ENCODE results near the gene SPATA46.
"Not testable (repeated sequence)": the region's sequence is repeated elsewhere in the genome, so short reads cannot be mapped to it uniquely, and the experiment has no call there.

SPATA46 gene, protein sequence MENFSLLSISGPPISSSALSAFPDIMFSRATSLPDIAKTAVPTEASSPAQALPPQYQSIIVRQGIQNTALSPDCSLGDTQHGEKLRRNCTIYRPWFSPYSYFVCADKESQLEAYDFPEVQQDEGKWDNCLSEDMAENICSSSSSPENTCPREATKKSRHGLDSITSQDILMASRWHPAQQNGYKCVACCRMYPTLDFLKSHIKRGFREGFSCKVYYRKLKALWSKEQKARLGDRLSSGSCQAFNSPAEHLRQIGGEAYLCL

DNA sequence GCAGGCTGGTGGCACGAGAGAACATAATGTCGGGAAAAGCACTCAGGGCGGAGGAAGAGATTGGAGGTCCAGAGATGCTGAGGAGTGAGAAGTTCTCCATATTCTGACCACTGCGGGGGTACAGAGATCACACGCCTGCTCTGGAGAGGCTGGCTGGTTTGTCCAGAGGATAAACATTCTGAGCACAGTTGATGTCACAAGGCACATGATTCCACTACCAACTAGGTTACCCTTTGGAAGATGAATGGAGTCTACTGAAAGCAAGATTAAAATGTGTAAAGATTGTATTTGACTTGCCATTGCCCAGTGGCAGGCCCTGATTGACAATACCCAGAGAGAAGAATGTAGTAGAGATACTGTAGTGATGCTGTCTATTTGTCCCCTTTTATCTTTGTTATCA is at the start of gene SPATA46:
SPATA46 (minus strand) TSS at position 164 of the 400 bp plus-strand sequence; CDS start at position 100, 64 bp downstream.
- DNase-seq (ENCODE audit: low spot score), result no peak

DNA sequence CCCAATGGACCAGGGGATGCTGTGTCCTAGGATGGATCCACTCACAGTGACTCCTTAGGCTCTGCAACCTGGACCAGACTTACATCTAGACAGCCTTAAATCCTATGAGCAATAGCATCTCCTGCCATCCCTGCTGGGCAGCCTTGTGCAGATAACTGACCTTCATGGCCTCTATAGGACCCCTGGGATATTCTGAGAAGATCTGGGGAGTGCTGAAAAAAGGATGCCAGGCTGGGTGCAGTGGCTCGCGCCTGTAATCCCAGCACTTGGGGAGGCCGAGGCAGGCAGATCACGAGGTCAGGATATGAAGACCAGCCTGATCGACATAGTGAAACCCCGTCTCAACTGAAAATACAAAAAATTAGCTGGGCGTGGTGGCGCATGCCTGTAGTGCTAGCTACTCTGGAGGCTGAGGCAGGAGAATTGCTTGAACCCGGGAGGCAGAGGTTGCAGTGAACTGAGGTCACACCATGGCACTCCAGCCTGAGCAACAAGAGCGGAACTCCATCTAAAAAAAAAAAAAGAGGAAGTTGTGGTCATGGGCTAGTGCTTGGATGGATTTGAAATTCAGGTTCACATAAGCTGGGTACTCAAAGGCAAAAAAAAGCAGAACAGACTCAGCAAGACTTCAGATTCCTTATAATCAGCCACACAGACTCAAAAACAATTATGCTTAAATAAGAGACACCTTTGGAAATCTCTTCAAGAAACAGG is 46.2 kb upstream of the SPATA46 start:
- no peak for DNase-seq (ENCODE audit: low spot score)

DNA sequence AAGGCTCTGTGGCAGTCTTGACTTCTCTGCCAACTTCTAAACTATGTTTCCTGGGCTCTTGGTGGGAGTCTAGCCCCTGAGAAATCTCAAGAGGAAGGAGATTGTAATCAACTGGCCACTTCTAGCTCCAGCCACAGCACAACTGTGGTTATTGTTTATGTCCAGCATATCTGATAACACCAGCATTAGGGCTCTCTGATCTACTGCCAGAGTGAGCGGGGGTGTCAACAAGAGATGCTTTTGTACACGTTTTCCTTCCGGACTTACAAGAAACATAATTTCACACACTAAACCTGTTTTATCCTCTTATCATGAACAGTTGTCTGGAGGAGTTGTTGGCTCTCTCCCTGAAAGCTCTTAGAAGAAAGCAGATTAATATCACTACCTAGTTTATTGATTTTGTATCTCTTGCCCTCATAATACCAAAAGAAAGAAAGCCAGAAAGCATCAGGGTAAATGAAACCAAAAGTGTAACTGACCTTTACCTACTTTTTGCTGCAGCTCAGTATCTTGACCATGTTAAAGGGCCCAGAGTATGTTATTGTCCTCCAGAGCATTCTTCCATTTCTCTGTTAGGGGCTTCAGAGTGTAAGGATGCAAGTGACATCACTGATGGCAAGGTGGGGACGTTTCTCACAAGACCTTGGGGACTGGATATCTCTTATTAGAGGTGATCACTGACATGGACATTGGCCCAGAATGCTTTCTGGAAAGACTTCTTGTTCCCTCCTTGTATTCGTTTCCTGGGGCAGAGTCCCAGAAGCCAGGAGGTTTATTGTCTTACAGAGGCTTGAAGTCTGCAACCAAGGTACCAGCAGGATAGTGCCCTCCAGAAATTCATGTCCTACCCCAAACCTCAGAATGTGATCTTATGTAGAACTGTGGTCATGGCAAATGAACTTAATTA is 44.9 kb upstream of the SPATA46 start:
- DNase-seq (ENCODE audit: low spot score), result peak; percentile 97

DNA sequence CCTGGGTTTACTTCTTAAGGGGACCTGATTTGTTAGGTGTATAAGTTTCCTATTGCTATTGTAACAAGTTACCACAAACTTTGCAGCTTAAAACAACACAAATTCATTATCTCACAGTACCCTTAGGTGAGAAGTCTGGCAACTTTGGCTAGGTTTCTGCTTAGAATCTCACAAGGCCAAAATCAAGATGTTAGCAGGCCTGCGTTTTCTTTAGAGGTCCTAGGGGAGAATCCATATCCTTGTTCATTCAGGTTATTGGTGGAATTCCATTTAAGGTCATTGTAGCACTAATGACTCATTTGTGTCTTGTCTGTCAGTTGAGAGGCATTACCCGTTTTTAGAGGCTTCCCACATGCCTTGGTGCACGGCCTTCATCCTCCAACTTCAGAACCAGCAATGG is 43.5 kb upstream of the SPATA46 start:
- DNase-seq (ENCODE audit: low spot score), result no peak

DNA sequence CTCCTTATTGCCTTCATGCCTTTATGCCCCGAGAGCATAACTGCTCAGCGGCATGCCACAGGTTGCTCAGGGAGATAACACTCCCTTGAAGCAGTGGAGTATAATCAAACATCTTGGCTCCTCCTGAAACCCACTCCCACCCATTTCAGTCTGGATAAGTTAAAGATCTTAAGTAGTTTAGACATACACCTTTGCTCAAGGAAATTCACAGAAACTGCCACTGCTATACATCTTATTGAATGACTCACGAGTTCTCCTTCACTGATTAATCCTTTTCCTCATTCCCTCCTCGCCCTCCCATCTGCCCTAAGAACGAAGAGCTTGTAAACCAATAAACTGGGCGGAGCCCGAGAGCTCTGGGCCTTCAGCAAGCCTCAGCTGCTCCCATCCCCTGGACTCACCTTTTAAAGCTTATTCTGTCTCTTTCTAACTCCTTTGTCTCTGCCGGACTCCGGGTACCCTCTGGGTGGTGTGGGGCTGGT is 42.8 kb upstream of the SPATA46 start:
- not testable (repeated sequence) for DNase-seq (ENCODE audit: low spot score)

DNA sequence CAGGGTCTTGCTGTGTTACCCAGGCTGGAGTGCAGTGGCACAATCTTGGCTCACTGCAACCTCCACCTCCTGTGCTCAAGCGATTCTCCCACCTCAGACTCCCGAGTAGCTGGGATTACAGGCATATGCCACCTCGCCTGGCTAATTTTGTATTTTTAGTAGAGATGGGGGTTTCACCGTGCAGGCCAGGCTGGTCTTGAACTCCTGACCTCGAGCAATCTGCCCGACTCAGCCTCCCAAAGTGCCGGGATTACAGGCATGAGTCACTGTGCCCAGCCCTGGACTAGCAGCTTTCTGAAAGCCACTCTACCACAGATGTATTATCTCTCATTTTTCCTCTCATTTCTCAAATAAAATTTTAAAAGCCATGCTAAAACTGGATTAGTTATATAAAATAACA is 41.9 kb upstream of the SPATA46 start:
- not testable (repeated sequence) for DNase-seq (ENCODE audit: low spot score)

DNA sequence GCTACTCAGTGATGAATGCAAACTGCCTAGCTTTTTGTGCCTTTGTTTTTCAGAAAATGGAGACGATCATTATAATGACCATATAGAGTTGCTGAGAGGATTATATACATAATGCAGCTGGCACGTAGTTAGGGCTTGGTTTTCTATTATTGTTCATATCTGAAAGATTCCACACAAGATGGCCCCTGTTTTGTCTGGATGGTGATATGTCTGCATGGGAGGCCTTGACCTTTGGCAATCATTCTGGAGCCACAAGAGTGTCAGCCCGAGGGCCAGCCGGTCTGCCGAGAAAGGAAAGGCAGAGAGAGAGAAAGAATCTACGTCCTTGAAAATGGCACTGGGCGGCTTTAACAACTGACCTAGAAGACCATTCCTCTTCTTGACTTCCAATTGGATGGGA is 41.0 kb upstream of the SPATA46 start:
- no peak for DNase-seq (ENCODE audit: low spot score)

DNA sequence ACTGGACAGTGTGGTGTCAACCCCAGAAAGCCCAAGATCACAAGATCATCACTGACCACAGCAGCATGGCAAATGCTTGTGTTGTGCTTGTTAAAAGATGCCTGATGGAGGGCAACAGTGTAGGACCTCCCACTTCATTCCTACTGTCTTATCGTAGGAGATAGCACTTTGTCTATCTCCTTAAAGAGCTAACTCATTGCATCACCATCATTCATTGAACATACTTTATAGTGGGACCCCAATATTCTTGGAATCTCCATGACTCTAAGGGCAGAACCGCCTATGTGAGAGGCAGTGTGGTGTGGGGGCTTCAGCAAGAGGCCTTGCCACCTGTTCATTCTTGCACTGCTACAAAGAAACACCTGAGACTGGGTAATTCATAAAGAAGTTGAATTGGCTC is 40.3 kb upstream of the SPATA46 start:
- DNase-seq (ENCODE audit: low spot score), result no peak

DNA sequence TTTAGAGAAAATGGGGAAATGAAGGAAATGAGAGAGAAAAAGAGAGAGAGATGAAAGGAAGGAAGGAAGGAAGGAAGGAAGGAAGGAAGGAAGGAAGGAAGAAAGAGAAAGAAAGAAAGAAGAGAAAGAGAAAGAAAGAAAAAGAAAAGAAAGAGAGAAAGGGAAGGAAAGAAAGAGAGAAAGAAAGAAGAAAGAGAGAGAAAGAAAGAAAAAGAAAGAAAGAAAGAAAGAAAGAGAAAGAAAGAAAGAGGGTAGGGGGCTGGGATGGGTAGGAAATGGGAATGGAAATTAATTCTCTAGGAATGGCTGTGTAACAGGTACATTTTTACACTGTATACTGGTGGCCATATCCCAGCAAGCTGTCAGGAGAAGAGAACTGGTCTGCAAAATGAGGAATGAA is 39.6 kb upstream of the SPATA46 start:
- no peak for DNase-seq (ENCODE audit: low spot score)

DNA sequence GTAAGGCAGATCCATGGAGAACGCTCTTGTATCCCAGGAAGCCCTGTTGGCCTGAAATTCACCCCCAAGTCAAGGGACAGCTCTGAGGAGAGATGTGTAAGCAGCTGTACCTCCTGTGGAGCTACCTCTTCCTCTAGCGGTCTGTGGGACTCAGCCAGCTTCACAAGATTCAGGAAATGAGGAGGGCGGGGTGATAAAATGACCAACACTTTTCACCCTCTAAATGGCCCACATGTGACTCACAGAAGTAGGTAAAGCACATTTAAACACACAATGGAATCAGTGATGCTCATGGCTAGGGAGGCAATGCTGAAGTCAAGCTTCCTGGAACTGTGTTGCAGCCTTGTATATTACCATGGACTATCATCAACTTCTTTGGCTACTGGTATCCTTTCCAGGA is 35.3 kb upstream of the SPATA46 start, which contains the start of gene SH2D1B:
SH2D1B (minus strand) TSS at position 135 of the 400 bp plus-strand sequence; CDS start at position 15, 120 bp downstream.
- no peak for DNase-seq (ENCODE audit: low spot score)

DNA sequence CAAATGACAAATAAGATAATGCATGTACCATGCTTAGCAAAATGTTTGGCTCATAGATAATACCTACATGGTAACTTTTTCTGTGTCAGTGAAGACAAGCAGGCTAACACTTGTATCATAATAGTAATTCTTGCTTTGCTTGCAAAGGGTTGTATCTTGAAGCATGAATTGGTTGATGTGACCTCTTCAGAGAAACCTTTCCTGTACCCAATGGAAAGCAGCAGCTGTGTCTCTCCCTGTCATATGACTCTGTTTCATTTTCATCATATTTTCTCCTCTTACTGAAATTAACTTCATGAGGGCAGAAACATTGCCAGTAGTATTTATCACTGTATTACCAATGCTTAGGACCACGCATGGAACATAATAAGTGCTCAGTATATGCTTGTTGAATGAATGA is 30.9 kb upstream of the SPATA46 start:
- no peak for DNase-seq (ENCODE audit: low spot score)

DNA sequence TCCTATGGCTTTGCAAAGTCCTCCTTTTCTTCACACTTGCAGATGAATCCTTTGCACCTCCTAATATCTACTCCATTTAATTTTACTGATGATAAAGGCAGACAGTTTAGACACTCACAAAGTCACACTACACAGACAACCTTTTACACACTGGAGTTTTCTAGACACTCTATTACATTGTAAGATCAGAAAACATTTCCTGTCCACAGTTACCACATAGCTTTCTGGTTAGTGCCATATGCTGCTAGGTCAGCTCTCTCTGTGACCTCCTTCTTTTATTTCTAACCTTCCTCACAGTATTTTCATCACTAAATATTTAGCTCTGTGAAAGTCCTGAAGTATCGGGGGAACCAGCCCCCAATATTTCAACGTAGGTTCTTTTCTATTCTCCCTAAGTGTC is 30.2 kb upstream of the SPATA46 start:
- DNase-seq (ENCODE audit: low spot score), result no peak

DNA sequence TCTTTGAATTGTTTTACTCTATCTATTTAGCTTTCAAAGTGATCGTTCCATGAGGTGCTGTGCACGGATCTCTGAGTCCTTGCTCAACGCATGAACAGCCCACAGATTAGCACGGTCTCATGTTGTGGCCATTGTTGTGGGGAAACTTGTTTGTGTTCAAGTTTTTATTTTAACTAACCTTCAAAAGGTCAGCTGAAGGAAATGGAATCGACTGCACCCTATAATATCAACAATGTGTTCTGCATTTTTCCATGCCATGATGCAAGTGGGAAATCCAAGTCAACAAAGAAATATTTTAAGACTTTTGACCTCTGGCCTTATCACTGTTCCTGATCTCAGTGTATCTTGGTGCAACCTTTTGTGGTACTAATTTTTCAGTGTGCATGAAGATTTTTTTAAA is 29.1 kb upstream of the SPATA46 start:
- DNase-seq (ENCODE audit: low spot score), result no peak

DNA sequence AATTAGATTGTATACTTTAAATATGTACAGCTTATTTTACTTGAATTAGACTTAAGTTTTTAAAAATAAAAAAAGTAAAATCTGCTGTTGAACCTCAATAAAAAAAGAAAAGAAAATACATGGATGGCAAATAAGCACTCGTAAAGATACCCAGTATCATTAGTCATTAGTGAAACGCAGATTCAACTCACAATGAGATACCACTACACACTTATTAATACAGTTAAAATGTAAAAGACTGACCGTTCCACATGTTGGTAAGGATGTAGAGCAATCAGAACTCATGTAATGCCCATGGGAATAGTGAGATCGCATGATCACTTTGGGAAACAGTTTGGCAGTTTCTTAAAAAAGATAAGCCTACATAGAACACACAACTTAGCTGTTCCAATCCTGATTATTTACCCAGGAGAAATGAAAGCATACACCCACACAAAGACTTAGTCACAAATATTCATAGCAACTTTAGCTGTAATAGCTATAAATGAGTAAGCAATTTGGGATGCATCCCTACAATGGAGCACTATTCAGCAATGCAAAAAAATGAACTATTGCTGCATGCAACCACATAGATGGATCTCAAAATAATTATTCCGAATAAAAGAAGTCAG is 28.0 kb upstream of the SPATA46 start:
- peak; percentile 72 for DNase-seq (ENCODE audit: low spot score)

DNA sequence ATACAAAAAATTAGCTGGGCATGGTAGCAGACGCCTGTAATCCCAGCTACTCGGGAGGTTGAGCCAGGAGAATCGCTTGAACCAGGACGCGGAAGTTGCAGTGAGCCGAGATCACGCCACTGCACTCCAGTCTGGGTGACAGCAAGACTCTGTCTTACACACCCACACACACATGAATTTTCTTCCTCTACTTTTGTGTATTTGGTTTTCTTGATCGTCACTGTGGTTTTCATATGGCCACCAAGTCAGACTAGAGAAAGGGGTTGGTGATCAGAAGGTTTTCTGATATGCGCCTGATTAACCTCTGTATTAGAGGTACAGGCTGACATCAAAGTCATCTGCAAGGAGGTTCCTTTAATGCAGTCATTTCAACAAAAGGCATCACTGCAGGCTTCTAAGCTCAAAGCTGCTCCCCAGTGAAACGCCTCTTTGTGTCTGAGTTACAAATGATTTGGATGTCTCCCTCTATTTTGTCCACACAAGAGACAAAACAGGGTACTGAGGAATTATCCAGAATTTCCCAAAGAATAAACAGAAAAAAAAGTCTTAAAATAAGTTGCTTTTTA is 24.2 kb upstream of the SPATA46 start:
- DNase-seq (ENCODE audit: low spot score), result no peak

DNA sequence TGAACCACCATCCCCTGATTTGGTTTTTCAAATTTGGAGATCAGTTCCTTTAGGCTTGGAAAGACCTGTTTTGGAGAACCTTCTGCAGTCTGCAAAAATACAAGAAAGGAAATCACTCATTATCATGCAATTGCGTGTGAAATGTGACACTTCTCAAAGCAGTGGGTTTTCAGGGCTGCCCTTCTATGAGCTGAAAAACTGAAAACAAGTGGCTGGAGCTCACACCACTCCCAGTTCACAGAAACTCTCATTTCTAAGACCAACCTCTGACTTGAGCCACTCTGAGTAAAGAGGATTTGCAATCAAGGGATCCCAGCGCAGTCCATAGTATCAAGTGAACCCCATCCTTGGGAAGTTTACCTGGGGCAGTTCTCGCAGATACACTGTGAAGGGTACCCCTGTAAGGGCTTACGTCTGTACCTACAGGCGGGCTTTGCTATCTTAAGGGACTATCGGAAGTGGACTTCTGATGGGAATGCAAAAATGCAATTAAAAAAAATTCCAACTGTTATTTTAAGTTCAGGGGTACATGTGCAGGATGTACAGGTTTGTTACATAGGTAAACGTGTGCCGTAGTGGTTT is 22.4 kb upstream of the SPATA46 start:
- no peak for DNase-seq (ENCODE audit: low spot score)

DNA sequence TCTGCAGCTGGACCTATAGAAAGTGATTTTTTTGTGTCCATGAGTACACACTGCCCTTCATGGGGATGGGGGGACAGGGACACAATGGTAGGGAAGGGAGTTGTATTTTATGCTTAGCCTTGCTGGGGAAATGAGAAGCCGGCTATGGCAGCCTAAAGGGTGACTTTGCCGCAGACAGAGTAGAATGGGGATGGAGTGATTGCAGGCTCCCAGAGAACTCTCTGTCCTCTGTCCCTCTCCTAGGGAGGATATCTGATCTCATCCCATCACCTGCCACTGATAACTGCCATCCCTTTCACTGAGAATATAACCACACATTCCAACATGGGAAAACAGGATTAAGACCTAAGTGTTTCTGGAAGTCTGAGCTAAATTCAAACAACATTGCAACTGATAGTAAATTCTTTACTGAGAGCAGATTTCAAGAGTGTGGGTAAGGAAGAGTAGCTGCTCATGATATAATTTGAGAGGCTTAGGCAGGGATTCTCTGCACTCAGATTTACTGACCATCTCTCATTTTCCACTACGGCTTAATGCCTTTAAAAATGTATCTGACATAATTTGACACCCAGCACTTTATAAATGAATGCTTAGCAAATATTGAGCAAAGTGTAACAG is 21.4 kb upstream of the SPATA46 start:
- DNase-seq (ENCODE audit: low spot score), result no peak

DNA sequence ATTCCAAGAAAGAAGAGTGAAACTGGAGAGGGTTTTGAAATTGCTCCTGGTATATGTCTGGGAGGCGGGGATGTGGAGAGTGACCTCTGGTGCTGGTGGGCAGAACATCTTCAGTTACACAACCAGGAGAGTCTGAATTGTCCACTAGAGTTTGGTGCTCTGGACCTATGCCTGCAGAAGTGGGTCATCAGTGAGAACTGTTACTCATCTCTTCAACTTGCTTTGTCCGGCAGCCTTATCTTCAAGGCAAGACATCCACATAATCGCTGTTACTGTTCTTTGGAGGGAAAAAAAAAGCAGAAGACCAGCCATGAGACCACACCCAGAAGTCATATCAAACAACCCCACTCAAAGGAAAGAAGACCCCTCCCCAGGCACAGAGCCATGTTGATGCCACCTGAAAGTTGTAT is 20.4 kb upstream of the SPATA46 start:
- DNase-seq (ENCODE audit: low spot score), result no peak

DNA sequence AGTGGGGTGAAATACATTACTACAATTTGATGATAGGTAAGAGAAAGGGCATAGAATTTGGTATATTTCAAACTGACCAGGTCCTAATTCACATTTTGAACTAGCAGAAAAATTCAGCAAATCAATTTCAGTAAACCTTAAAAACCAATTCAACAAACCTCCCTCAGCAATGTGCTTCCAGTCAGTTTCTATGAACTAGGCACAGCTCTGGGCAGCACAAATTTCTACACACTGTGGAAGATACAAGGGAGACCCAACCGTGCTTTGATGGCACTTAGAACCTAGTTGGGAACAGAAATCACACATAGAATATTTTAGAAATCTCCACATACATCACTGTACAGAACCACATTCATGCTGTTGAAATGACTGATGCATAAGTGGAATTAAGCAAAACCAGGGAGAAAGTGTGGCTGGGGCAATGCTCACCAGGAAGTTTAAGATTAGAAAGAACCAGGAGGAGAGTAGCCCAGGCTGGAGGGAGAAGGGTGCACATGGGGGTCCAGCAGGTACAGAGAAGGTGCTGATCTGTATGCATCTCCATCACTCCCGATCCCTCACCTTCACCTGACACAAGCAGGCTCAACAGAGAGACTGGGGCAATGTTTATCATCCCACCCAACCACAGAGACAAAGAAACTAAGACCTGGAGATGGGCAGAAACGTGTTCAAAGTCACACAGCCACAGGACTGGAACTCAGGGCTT is 19.7 kb upstream of the SPATA46 start:
- no peak for DNase-seq (ENCODE audit: low spot score)

Measured in COLO829 (cell line).